Endothelial cell of hepatic sinusoid (primary cell): ENCODE data around the gene PGP.

Experiments
- in situ Hi-C: cut with HindIII; loops from 2 replicates; pipeline ENCODE4 v1.10.0; 2017; ENCODE audit warnings: low sequenced_read_pairs

PGP gene

DNA sequence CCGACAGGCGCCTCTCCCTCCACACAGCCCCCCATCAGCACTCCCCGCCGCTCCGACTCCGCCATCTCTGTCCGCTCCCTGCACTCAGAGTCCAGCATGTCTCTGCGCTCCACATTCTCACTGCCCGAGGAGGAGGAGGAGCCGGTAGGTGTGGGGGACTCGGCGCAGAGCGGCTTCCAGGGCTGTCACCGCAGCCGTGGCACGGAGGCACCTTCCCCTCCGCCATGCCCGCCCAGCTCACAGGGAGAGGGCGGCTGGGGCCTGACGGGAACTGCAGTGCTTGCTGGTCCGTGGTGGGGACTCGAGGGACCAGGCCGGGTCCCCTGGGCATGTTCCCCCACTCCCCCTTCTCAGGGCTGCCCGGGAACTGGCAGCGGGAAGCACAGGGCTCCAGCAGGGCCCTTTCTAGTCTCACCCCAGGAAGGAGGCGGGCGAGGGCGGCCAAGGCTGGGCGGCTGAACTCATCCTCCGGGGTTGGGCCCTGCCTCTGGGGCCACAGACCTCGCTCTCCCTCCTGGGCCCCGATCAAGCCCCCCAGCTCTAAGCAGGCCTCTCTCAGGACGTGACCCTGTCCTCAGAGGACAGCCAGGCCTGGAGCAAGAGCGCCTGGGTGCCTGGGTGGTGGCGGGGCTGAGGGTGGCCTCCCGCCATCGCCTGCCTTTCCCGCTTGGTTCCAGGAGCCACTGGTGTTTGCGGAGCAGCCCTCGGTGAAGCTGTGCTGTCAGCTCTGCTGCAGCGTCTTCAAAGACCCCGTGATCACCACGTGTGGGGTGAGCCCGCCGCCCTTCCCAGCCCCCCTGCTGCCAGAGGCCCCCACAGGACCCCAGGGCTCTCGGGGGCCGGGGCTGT is 43.8 kb downstream of the PGP start:
- in situ Hi-C loops, result loop anchor here (25.0 kb wide), 2 partner anchors 266 to 309 kb away; partner anchors contain the start of genes CCNF and MEIOB

DNA sequence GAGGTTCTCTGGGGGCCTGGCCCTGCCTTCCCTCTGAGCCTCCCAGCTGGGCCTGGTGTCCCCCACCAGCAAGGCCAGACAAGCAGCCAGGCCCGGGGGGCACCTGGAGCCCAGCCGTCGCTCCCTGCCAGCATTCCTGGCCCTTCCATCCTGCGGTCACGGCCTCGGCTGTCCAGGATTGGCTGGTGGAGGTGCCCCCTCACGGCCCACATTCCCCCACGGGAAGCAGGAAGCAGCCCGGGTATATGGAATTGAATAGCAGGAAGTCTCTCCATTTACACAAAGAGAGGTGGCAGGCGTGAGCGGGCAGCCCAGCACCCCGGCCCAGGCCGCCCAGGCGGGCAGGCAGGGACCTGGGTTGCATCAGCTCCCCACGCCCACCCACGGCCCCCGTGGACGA is 44.6 kb downstream of the PGP start:
- in situ Hi-C loops, result loop anchor here (25.0 kb wide), 2 partner anchors 267 to 308 kb away; partner anchors contain the start of genes CCNF and MEIOB

DNA sequence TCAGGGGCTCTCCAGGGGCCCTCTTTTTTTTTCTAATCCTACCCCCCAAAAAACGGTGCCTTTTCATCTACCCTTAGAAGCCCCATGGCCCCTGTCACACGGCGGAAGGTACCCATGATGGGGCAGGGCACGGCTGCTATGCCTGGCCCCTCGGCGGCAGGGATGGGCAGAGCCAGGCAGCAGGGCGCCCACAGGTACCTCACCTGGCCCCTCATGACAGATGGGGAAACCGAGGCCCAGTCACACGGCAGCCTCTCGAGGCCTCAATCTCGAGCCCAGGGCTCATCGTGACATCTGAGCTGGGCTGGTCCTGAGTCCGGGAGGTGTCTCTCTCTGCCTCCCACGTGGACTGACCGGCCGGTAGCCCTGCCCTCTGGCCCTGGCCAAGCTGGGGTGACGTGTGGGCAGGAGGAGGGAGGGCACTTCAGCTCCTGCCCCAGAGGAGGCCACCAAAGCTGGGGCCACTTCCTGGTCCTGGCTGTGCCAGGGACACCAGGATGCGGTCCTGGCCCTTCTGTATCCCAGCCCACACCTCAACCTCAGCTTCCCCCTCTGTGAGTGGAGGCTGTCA is 47.5 kb downstream of the PGP start:
- in situ Hi-C loops, result loop anchor here (5.0 to 25.0 kb wide), 6 partner anchors 90 to 338 kb away; partner anchors contain the start of genes CCNF, MEIOB, NDUFB10 and RPL3L

DNA sequence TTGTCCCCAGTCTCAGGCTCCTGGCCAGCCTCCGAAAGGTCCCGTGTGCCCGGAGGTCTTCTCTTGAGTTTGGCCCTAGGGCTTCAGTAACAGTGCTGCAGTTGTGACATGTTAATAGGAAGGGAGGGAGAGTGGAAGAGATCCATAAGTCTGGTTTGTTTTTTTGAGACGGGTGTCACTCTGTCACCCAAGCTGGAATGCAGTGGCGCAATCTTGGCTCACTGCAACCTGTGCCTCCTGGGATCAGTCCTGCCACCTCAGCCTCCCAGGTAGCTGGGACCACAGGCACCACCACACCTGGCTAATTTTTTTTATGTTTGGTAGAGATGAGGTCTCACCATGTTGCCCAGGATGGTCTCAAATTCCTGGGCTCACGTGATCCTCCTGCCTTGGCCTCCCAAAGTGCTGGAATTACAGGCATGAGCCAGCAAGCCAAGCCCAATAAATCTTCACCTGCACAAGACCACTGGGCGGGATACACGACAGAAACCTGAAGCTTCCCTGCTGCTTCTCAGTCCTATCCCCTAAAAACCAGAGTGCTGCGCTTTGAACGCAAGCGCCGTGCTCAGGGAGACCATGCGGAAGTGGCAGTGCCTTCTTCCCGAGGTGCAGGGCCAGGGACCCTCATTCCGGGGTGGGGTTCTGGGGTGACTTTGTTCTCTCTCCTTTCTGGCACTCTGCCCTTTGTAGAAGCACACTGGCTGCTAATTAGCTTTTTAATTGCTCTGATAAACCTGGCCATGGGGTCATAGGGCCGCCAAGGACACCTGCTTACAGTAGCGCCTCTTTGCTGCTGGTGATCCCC is 48.2 kb downstream of the PGP start:
- in situ Hi-C loops, result loop anchor here (5.0 to 25.0 kb wide), 6 partner anchors 89 to 338 kb away; partner anchors contain the start of genes CCNF, MEIOB, NDUFB10 and RPL3L

DNA sequence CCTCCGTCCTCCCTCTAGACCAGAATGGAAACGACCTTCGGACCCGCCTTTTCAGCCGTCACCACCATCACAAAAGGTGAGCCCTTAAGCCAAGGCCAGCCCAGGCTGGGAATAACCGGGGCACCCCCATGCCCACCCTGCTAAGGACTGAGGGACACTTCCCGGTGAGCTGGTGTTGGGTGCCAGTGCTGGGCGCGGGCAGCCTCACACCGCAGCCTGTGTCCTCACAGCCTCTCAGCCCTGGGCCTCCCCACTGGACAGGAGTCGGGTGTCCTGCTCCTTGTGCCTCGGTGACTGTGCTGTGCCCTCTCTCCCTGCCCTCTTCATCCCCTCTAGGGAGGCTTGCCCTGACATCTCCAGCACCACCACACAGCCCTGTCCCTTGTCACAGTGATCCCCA is 48.8 kb downstream of the PGP start:
- in situ Hi-C loops, result loop anchor here (5.0 to 25.0 kb wide), 6 partner anchors 89 to 339 kb away; partner anchors contain the start of genes CCNF, MEIOB, NDUFB10 and RPL3L

DNA sequence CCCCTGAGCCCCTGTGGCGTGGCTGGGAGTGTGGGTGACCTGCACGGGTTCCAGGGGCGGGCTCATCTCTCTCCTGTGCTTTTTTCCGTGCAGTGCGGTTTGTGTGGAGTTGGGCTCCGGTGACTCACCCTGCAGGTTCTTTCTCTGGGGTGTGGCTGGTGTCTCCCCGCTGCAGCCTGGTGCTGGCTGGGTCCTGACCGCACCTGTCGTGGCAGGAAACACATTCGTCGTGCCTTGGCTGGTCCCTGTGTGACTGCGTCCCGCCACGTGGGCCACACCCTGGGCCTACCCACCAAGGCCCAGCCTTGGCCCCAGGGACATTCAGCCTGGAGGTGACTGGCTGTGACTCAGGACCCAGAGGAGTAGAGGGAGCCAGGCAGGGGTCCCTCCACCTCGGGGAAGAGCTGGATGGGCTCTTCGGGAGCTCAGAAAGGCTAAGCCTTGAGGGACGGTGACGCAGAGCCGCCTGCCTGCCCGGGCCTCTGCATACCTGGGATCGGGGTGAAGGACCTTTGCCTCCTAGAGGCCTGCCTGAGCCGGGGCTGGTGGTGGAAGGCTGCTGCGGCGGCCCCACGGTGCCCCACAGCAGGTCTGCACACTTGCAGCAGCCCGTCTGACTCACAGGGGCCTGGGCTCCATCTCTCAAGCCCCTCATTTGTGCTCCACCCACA is 51.3 kb downstream of the PGP start:
- in situ Hi-C loops, result loop anchor here (10.0 to 25.0 kb wide), 4 partner anchors 209 to 341 kb away; partner anchors contain the start of genes CCNF, MEIOB, NDUFB10 and RPL3L

DNA sequence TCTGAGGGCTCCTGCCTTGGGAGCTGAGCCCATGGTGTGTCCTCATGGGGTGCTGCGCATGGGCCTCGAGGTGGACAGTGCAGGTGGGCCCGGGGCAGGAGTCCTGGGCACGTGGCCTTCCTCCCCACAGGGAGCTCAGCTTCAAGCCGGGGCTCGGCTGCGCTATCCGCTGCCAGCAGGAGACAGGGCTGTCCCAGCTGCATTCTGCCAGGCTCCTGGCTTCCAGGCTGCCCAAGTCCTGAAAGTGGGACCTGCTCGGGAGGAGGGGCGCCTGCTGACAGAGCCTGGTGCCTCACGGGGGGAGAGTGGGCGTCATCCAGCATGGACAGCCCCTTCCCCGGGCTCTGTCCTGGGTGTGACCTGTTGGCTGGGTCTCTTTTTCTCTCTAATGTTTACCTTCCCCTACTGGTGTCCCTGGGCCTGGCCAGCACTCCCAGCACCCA is 51.9 kb downstream of the PGP start:
- in situ Hi-C loops, result loop anchor here (10.0 to 25.0 kb wide), 4 partner anchors 208 to 342 kb away; partner anchors contain the start of genes CCNF, MEIOB, NDUFB10 and RPL3L

DNA sequence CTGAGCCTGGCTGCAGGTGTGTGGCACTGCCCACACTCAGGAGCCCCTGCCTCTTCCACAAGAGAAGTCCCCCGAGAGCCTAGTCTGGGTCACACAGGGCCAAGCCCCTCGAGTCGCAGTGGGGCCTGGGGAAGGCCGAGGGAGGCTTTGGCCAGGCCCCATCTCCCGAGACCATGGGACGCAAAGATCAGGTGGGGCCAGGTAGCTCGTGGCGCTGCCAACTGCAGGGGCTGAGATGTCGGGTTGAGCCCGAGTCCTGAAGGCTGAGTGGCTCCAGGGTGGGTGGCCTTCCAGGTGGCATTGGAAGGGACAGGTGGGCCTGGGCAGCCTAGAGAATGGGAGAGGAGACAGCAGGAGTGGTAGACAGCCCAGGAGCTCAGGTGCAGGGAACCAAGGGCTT is 52.7 kb downstream of the PGP start:
- in situ Hi-C loops, result loop anchor here (10.0 to 25.0 kb wide), 4 partner anchors 207 to 343 kb away; partner anchors contain the start of genes CCNF, MEIOB, NDUFB10 and RPL3L
